H1 (cell line): ENCODE data around the gene FAM219A. TPM values are rescaled to one million over a fixed set of nuclear protein-coding genes. Genes with fewer than 3 reads are reported as not detected.

Experiments used
- CTCF ChIA-PET: fragments of 300-600 bp; sonication (Branson Sonifier 250); formaldehyde crosslinking; loops from one replicate; lab custom pipeline; 2021; ENCODE audit not compliant: partially characterized antibody; lab: Charles Lee
- POLR2A ChIA-PET: fragments of 300-600 bp; sonication (Branson Sonifier 250); formaldehyde crosslinking; loops from one replicate; lab custom pipeline; 2021; ENCODE audit warnings: inconsistent platforms; ENCODE audit not compliant: partially characterized antibody; lab: Charles Lee
- DNase-seq, 2 experiments: peaks; one replicate each; pipeline versions ENCODE4 v3.0.0 to v3.0.0-alpha.2; 2010 to 2022; ENCODE audit warnings: low spot score in 2 of 2, low read depth in 1 of 2, mixed read lengths in 1 of 2
- FAIRE-seq: peaks from 2 replicates; lab custom pipeline; 2011; peaks lifted over from hg19 to GRCh38; lab: Jason Lieb, UNC
- H2AFZ ChIP-seq: 2 replicates; pipeline ENCODE4 v1.8.1; 2012; ENCODE audit warnings: low read length, inconsistent platforms
- H2AK5ac ChIP-seq: 2 replicates; pipeline ENCODE4 v1.6.1; 2013; ENCODE audit warnings: low read depth, low read length
- H2BK120ac ChIP-seq: replicated peaks from 2 replicates; pipeline ENCODE3; 2013; ENCODE audit warnings: low read depth, low read length, inconsistent platforms
- H2BK12ac ChIP-seq: 2 replicates; pipeline ENCODE4 v1.6.1; 2013; ENCODE audit warnings: low read depth, low read length
- H2BK15ac ChIP-seq: 2 replicates; pipeline ENCODE4 v1.6.1; 2013; ENCODE audit warnings: low read length
- H2BK20ac ChIP-seq: 2 replicates; pipeline ENCODE4 v1.6.1; 2013; ENCODE audit warnings: low read length
- H2BK5ac ChIP-seq: 2 replicates; pipeline ENCODE4 v1.6.1; 2013; ENCODE audit warnings: low read depth, low read length
- H3K14ac ChIP-seq: 2 replicates; pipeline ENCODE4 v1.6.1; 2013; ENCODE audit warnings: inconsistent platforms; ENCODE audit not compliant: insufficient read length
- H3K18ac ChIP-seq: 2 replicates; pipeline ENCODE4 v1.6.1; 2013; ENCODE audit warnings: low read length; ENCODE audit errors: extremely low read depth
- H3K23ac ChIP-seq: 2 replicates; pipeline ENCODE4 v1.6.1; 2013; ENCODE audit warnings: inconsistent platforms; ENCODE audit not compliant: insufficient read length
- H3K23me2 ChIP-seq: 2 replicates; pipeline ENCODE4 v1.6.1; 2013; ENCODE audit warnings: low read depth, low read length
- H3K27ac ChIP-seq: 2 replicates; pipeline ENCODE4 v1.6.1; 2011; ENCODE audit warnings: low read depth, low read length, inconsistent platforms
- H3K27me3 ChIP-seq, 4 experiments: replicated peaks in 1 of 4; 1 replicate in 1 of 4; 2 replicates in 3 of 4; pipeline versions ENCODE4 v1.6.1 to v1.8.1; 2011 to 2013; ENCODE audit warnings: low read length in 3 of 4, mild to moderate bottlenecking in 3 of 4, inconsistent platforms in 2 of 4, mixed read lengths in 2 of 4, moderate library complexity in 1 of 4; ENCODE audit not compliant: control insufficient read depth in 3 of 4, insufficient read depth in 3 of 4; ENCODE audit errors: extremely low read depth in 1 of 4
- H3K36me3 ChIP-seq, 4 experiments: 2 replicates each; pipeline versions ENCODE4 v1.6.1 to v1.8.1; 2011 to 2013; ENCODE audit warnings: mild to moderate bottlenecking in 4 of 4, low read length in 3 of 4, moderate library complexity in 2 of 4, control low read depth in 1 of 4, inconsistent platforms in 1 of 4; ENCODE audit not compliant: insufficient read depth in 4 of 4, control insufficient read depth in 2 of 4
- H3K4ac ChIP-seq: replicated peaks from 2 replicates; pipeline ENCODE3; 2013; ENCODE audit warnings: low read length, low read depth, mixed read lengths, inconsistent platforms; ENCODE audit not compliant: insufficient read length
- H3K4me1 ChIP-seq, 4 experiments: replicated peaks in 1 of 4; 1 replicate in 1 of 4; 2 replicates in 3 of 4; pipeline versions ENCODE4 v1.6.1 to v1.8.1; 2011 to 2013; ENCODE audit warnings: low read length in 3 of 4, inconsistent platforms in 2 of 4, mixed read lengths in 1 of 4; ENCODE audit not compliant: insufficient read depth in 4 of 4, control insufficient read depth in 3 of 4
- H3K4me2 ChIP-seq, 2 experiments: 2 replicates each; pipeline versions ENCODE4 v1.6.1 to v1.8.1; 2011 to 2013; ENCODE audit warnings: low read depth in 2 of 2, low read length in 2 of 2, control low read depth in 1 of 2, inconsistent platforms in 1 of 2, mild to moderate bottlenecking in 1 of 2; ENCODE audit not compliant: insufficient read depth in 1 of 2
- H3K4me3 ChIP-seq, 4 experiments: fragments of 200-600, 300-600 bp in 1 of 4; sonication (generic), shearing (Covaris generic), sonication (Bioruptor Twin) in 1 of 4; 2 replicates each; pipeline versions ENCODE4 v1.5.1 to v1.8.1; 2011 to 2016; ENCODE audit warnings: low read length in 4 of 4, low read depth in 3 of 4, control low read depth in 2 of 4, inconsistent platforms in 2 of 4, mild to moderate bottlenecking in 2 of 4, mixed read lengths in 1 of 4, moderate library complexity in 1 of 4; ENCODE audit not compliant: insufficient read depth in 2 of 4; ENCODE audit errors: extremely low read depth in 1 of 4
- H3K56ac ChIP-seq: replicated peaks from 2 replicates; pipeline ENCODE3; 2013; ENCODE audit warnings: low read depth, mild to moderate bottlenecking, mixed read lengths, low read length, inconsistent platforms; ENCODE audit not compliant: insufficient read length
- H3K79me1 ChIP-seq: 2 replicates; pipeline ENCODE4 v1.6.1; 2013; ENCODE audit warnings: low read depth, low read length, control low read depth
- H3K79me2 ChIP-seq, 2 experiments: 2 replicates each; pipeline versions ENCODE4 v1.6.1 to v1.8.1; 2012 to 2013; ENCODE audit warnings: low read length in 2 of 2, mild to moderate bottlenecking in 2 of 2, inconsistent platforms in 1 of 2; ENCODE audit not compliant: insufficient read depth in 2 of 2, control insufficient read depth in 1 of 2
- H3K9ac ChIP-seq, 4 experiments: replicated peaks in 1 of 4; 1 replicate in 1 of 4; 2 replicates in 3 of 4; pipeline versions ENCODE4 v1.6.1 to v1.8.1; 2011 to 2013; ENCODE audit warnings: low read depth in 3 of 4, low read length in 3 of 4, control low read depth in 2 of 4, mild to moderate bottlenecking in 2 of 4, moderate library complexity in 2 of 4, inconsistent platforms in 1 of 4; ENCODE audit errors: extremely low read depth in 1 of 4
- H3K9me3 ChIP-seq, 2 experiments: 2 replicates each; pipeline versions ENCODE4 v1.6.1 to v1.8.1; 2012 to 2013; ENCODE audit warnings: mild to moderate bottlenecking in 2 of 2, moderate library complexity in 2 of 2, control low read depth in 1 of 2, inconsistent platforms in 1 of 2, low read depth in 1 of 2, low read length in 1 of 2, mixed read lengths in 1 of 2; ENCODE audit not compliant: insufficient read depth in 2 of 2
- H4K20me1 ChIP-seq, 2 experiments: replicated peaks in 1 of 2; 2 replicates each; pipeline versions ENCODE3 to v1.8.1; 2011 to 2013; ENCODE audit warnings: inconsistent platforms in 2 of 2, low read length in 2 of 2, mild to moderate bottlenecking in 1 of 2; ENCODE audit not compliant: insufficient read depth in 2 of 2, control insufficient read depth in 1 of 2
- H4K5ac ChIP-seq: 2 replicates; pipeline ENCODE4 v1.6.1; 2013; ENCODE audit warnings: low read length, low read depth, mixed read lengths, inconsistent platforms; ENCODE audit not compliant: insufficient read length
- H4K8ac ChIP-seq: 2 replicates; pipeline ENCODE4 v1.8.0; 2013; ENCODE audit warnings: mild to moderate bottlenecking, moderate library complexity, low read length, inconsistent platforms; ENCODE audit not compliant: insufficient read depth; ENCODE audit errors: extremely low read depth
- H4K91ac ChIP-seq: replicated peaks from 2 replicates; pipeline ENCODE3; 2013; ENCODE audit warnings: low read length, mixed read lengths, inconsistent platforms; ENCODE audit not compliant: insufficient read length
- BCL11A ChIP-seq, 2 experiments: IDR thresholded peaks; one replicate each; pipeline ENCODE4 v1.6.1; 2011; ENCODE audit warnings: low read depth in 2 of 2, low read length in 2 of 2, mild to moderate bottlenecking in 2 of 2
- SIX5 ChIP-seq: IDR thresholded peaks from 2 replicates; pipeline ENCODE4 v1.6.1; 2011; ENCODE audit warnings: mild to moderate bottlenecking, low read depth, low read length
- TEAD4 ChIP-seq: IDR thresholded peaks from 2 replicates; pipeline ENCODE4 v1.6.1; 2012; ENCODE audit warnings: low read depth, low read length, inconsistent platforms, mixed read lengths
- WGBS, 2 experiments: shearing (Covaris generic) in 1 of 2; methylation state at CpG; one replicate each; pipeline versions ENCODE4 v1.1.6 to v1.1.7; 2013 to 2015; ENCODE audit warnings: low lambda C conversion rate in 2 of 2, mixed read lengths in 2 of 2, inconsistent platforms in 1 of 2, low coverage in 1 of 2, missing lambda C conversion rate in 1 of 2; ENCODE audit not compliant: insufficient replicate concordance in 2 of 2, insufficient coverage in 1 of 2, insufficient read length in 1 of 2; ENCODE audit errors: extremely low coverage in 1 of 2, missing lambda C conversion rate in 1 of 2; 5-methylcytosine and 5-hydroxymethylcytosine counted together
- polyA plus RNA-seq, 7 experiments: library from polyadenylated mRNA; depleted of rRNA in 3 of 7; stranded (reverse) in 5 of 7; unstranded in 2 of 7; fragments of >200 nt in 5 of 7; fragments of 200-250 nt in 2 of 7; gene quantifications; 1 replicate in 5 of 7; 2 replicates in 1 of 7; 4 replicates in 1 of 7; pipeline versions ENCODE4 v1.2.1 to v1.2.3, GENCODE V29; 2011 to 2013; ENCODE audit warnings: missing spikeins in 2 of 7, mixed read lengths in 2 of 7
- total RNA-seq: library from RNA; stranded (reverse); fragmentation: NEBNext Ultra II Directional; extraction: Animal tissue kit (Norgen Biotek cat#: 25700); gene quantifications from 2 replicates; pipeline ENCODE4 v1.2.1, GENCODE V29; 2021
- TF ChIP-seq, protein P1 (sequence below): IDR thresholded peaks from 2 replicates; pipeline ENCODE4 v1.6.1; 2012; ENCODE audit warnings: inconsistent platforms
- TF ChIP-seq, protein P2 (sequence below), 3 experiments: IDR thresholded peaks; 1 replicate in 2 of 3; 2 replicates in 1 of 3; pipeline versions ENCODE4 v1.5.1 to v1.6.1; 2011; ENCODE audit warnings: low read length in 3 of 3, mild to moderate bottlenecking in 3 of 3, inconsistent platforms in 2 of 3, low read depth in 1 of 3, moderate library complexity in 1 of 3; ENCODE audit not compliant: insufficient read depth in 1 of 3; ENCODE audit errors: control extremely low read depth in 1 of 3

FAM219A gene
- total and polyA plus RNA-seq, 2 of the 8 experiments (the other 6 are each of a cell fraction or from before 2014, with no cell fraction given), result 7.7 to 10.4 TPM

DNA sequence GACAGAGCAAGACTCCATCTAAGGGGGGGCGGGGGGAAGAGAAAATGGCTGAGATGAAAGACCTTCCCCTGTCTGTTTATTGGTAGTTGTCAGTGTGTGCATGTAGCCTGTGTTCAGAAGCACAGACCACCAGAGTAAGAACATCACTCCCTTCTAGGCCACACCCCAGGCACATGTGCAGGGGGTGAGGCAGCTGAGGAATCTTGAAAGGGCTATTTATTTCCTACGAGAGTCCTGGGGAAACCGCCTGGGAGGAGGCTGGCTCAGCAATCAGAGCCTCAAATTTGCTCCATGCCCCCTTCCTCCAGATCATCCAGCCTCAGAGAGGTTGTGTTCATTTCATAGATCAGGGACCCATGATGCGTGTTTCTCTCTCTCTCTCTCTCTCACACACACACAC is 88.7 kb downstream of the FAM219A start:
- peaks cover 0 to 6% of the 10 kb centered on the region in 2 experiments; a peak in 2 of 4 replicates for H3K9me3 ChIP-seq
- H4K5ac ChIP-seq, result no peak overlapping the region
- FAIRE-seq, result no peak
- H2BK15ac ChIP-seq, result no peak overlapping the region
- H3K18ac ChIP-seq, result no peak overlapping the region
- no peak overlapping the region for H3K27ac ChIP-seq
- no peak overlapping the region for H2BK5ac ChIP-seq
- CTCF ChIA-PET, result interaction anchor here (1.1 to 19.4 kb wide), 4 partner anchors 8 to 116 kb away, joined by 7 to 350 read pairs (median 91); partner anchors contain the start of gene MYORG
- no peak overlapping the region for H3K56ac ChIP-seq
- H3K14ac ChIP-seq, result no peak overlapping the region
- no peak overlapping the region for H3K9ac ChIP-seq
- 80% methylated on average over 4 of the region's 4 CpGs; no CpG with 5 or more reads in 1 of the 2 experiments for WGBS, 2 experiments
- H3K4me2 ChIP-seq, result no peak overlapping the region
- H4K20me1 ChIP-seq, result peaks cover 0 to 4% of the 10 kb centered on the region in 2 experiments
- H4K91ac ChIP-seq, result no peak overlapping the region
- no peaks in the 10 kb centered on the region for H3K79me2 ChIP-seq
- H2BK120ac ChIP-seq, result no peak overlapping the region
- H3K23me2 ChIP-seq, result no peaks in the 10 kb centered on the region
- DNase-seq, result no peak
- H3K79me1 ChIP-seq, result no peaks in the 10 kb centered on the region; the same call in 1 of the 2 replicates
- H3K27me3 ChIP-seq, result no peaks in the 10 kb centered on the region
- H3K23ac ChIP-seq, result no peak overlapping the region
- POLR2A ChIA-PET, result interaction anchor here (0.7 kb wide), 1 partner anchor 552 kb away, joined by 3 read pairs; no protein-coding TSS in a partner anchor
- H4K8ac ChIP-seq, result no peak overlapping the region
- peaks cover 0 to 9% (median 0%) of the 10 kb centered on the region in 4 experiments; a peak in 1 of 8 replicates for H3K36me3 ChIP-seq
- H3K4me1 ChIP-seq, result peaks cover 0 to 1% (median under 1%) of the 10 kb centered on the region in 4 experiments; a peak in 4 of 7 replicates
- H2AK5ac ChIP-seq, result no peak overlapping the region
- H3K4me3 ChIP-seq, result no peak overlapping the region
- H2BK20ac ChIP-seq, result no peak overlapping the region
- no peak overlapping the region for H2AFZ ChIP-seq
- H3K4ac ChIP-seq, result no peak overlapping the region
- no peak overlapping the region for H2BK12ac ChIP-seq
- TF ChIP-seq SIX5 (no peak), BCL11A (IDR thresholded peaks at IDR 0.05; ENCODE audit: low read depth in 2 of 2, low read length in 2 of 2) (no peak), TEAD4 (no peak)
- TF ChIP-seq, protein P1, sequence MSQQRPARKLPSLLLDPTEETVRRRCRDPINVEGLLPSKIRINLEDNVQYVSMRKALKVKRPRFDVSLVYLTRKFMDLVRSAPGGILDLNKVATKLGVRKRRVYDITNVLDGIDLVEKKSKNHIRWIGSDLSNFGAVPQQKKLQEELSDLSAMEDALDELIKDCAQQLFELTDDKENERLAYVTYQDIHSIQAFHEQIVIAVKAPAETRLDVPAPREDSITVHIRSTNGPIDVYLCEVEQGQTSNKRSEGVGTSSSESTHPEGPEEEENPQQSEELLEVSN, result no peak
- TF ChIP-seq, protein P2, sequence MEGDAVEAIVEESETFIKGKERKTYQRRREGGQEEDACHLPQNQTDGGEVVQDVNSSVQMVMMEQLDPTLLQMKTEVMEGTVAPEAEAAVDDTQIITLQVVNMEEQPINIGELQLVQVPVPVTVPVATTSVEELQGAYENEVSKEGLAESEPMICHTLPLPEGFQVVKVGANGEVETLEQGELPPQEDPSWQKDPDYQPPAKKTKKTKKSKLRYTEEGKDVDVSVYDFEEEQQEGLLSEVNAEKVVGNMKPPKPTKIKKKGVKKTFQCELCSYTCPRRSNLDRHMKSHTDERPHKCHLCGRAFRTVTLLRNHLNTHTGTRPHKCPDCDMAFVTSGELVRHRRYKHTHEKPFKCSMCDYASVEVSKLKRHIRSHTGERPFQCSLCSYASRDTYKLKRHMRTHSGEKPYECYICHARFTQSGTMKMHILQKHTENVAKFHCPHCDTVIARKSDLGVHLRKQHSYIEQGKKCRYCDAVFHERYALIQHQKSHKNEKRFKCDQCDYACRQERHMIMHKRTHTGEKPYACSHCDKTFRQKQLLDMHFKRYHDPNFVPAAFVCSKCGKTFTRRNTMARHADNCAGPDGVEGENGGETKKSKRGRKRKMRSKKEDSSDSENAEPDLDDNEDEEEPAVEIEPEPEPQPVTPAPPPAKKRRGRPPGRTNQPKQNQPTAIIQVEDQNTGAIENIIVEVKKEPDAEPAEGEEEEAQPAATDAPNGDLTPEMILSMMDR (IDR thresholded peaks at IDR 0.05; ENCODE audit: control extremely low read depth in 1 of 3, insufficient read depth in 1 of 3, low read depth in 1 of 3, low read length in 3 of 3), result no peak
